ENCODE measurements around the gene DISC1.

DNA sequence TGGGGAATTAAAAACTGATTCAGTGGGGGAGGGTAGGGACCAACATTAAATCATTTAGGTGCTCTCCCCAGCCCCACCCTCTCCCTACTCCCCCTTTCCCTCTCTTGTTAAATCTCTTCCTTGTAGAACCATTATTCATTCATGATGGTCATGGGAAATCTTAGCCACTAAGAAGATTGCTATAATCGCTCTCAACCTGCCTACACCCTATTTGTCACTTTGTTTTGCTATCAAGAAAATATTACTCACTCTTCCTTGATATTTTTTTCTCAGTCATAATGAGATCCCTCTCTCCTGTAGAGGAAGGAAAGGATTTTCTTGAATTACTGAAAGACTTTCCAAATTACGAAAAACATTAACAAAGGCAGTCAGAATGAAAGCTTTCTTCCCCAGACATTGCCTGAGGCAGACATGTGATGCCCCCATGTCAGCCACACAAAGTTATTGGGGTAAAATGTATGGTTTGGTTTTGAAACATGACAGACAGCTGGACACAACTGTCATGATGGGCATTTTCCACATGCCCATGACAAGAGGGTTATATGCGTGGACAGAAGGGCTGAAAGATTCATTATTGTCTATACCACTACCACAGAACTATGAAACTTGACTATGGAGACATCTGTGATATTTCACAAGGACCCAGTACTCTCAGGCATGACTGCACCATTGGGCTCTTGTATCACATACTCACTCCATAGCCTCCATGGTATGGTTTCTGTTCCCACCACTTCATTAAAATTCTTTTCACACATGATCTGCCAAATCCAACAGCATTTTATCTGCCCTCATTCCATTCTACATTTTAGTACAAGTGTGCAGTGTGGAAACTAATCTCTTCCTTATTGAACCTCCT lies 420.1 kb downstream of the DISC1 start:
- TF ChIP-seq, protein P1, sequence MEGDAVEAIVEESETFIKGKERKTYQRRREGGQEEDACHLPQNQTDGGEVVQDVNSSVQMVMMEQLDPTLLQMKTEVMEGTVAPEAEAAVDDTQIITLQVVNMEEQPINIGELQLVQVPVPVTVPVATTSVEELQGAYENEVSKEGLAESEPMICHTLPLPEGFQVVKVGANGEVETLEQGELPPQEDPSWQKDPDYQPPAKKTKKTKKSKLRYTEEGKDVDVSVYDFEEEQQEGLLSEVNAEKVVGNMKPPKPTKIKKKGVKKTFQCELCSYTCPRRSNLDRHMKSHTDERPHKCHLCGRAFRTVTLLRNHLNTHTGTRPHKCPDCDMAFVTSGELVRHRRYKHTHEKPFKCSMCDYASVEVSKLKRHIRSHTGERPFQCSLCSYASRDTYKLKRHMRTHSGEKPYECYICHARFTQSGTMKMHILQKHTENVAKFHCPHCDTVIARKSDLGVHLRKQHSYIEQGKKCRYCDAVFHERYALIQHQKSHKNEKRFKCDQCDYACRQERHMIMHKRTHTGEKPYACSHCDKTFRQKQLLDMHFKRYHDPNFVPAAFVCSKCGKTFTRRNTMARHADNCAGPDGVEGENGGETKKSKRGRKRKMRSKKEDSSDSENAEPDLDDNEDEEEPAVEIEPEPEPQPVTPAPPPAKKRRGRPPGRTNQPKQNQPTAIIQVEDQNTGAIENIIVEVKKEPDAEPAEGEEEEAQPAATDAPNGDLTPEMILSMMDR (IDR thresholded peaks at IDR 0.05) = no peak
- TF ChIP-seq POLR2A (IDR thresholded peaks at IDR 0.05) = no peak
